GM12878 (cell line): ENCODE results near the gene GRK2. TPM values are rescaled to one million over a fixed set of nuclear protein-coding genes. Genes with fewer than 3 reads are reported as not detected.

Source experiments
- ATAC-seq: fragments of 200-7000 bp; cut with Tn5 transposase; 3 replicates; pipeline ENCODE4 v1.9.1; 2020; ENCODE audit warnings: mild to moderate bottlenecking, moderate library complexity
- BruUV-seq: library from RNA; stranded (reverse); fragments of 400-500 nt; replicated peaks from 2 replicates; lab custom pipeline; 2021; lab: Mats Ljungman, UMichigan
- CTCF ChIA-PET: fragments of 300-600 bp; sonication (Branson Sonifier 250); formaldehyde crosslinking; extraction: SDS; loops from one replicate; lab custom pipeline; 2021; ENCODE audit warnings: inconsistent platforms; lab: Yijun Ruan, JAX
- POLR2A ChIA-PET: fragments of 350-600 bp; formaldehyde crosslinking; extraction: SDS; loops from one replicate; lab custom pipeline; 2021; ENCODE audit warnings: inconsistent platforms; lab: Charles Lee
- RAD21 ChIA-PET: fragments of 300-600 bp; sonication (Branson Sonifier 250); formaldehyde crosslinking; loops from one replicate; lab custom pipeline; 2023; ENCODE audit warnings: antibody characterized with exemption; ENCODE audit not compliant: unreplicated experiment; lab: Charles Lee
- SMC1A ChIA-PET: fragments of 300-600 bp; sonication (Branson Sonifier 250); formaldehyde crosslinking; loops from one replicate; lab custom pipeline; 2023; ENCODE audit not compliant: unreplicated experiment, uncharacterized antibody; lab: Charles Lee
- DNase-seq: peaks from one replicate; pipeline ENCODE4 v3.0.0-alpha.2; 2011; ENCODE audit warnings: low read depth, low spot score
- FAIRE-seq: peaks from 3 replicates; lab custom pipeline; 2011; peaks lifted over from hg19 to GRCh38; lab: Jason Lieb, UNC
- H2AFZ ChIP-seq: 2 replicates; pipeline ENCODE4 v1.6.0; 2011; ENCODE audit warnings: low read depth, low read length, control low read depth; ENCODE audit not compliant: control insufficient read depth
- H3K27ac ChIP-seq: 2 replicates; pipeline ENCODE4 v1.5.1; 2011; ENCODE audit warnings: control low read depth; ENCODE audit not compliant: control insufficient read depth, insufficient read depth
- H3K27me3 ChIP-seq, 2 experiments: replicated peaks in 1 of 2; 2 replicates each; pipeline versions ENCODE4 v1.6.0 to v1.6.1; 2011; ENCODE audit warnings: low read length in 1 of 2; ENCODE audit not compliant: control insufficient read depth in 2 of 2, insufficient read depth in 2 of 2
- H3K36me3 ChIP-seq, 2 experiments: 2 replicates each; pipeline ENCODE4 v1.5.1; 2011; ENCODE audit warnings: low read length in 1 of 2; ENCODE audit not compliant: control insufficient read depth in 2 of 2, insufficient read depth in 2 of 2
- H3K4me1 ChIP-seq: 2 replicates; pipeline ENCODE4 v1.6.1; 2011; ENCODE audit warnings: mild to moderate bottlenecking, low read length, moderate library complexity, mixed read lengths; ENCODE audit not compliant: control insufficient read depth, insufficient read depth
- H3K4me2 ChIP-seq: 2 replicates; pipeline ENCODE4 v1.6.0; 2011; ENCODE audit warnings: control low read depth; ENCODE audit not compliant: control insufficient read depth, insufficient read depth
- H3K4me3 ChIP-seq: fragments of 200-600 bp; sonication (generic); 2 replicates; pipeline ENCODE4 v1.5.1; 2016
- H3K79me2 ChIP-seq: 2 replicates; pipeline ENCODE4 v1.6.0; 2011; ENCODE audit warnings: low read length; ENCODE audit not compliant: control insufficient read depth, insufficient read depth
- H3K9ac ChIP-seq: 2 replicates; pipeline ENCODE4 v1.8.0; 2011; ENCODE audit warnings: low read length, control low read depth, mixed read lengths; ENCODE audit not compliant: control insufficient read depth, insufficient read depth
- H3K9me3 ChIP-seq: replicated peaks from 3 replicates; pipeline ENCODE4 v1.5.1; 2011; ENCODE audit warnings: mild to moderate bottlenecking, low read length; ENCODE audit not compliant: control insufficient read depth, insufficient read depth
- H4K20me1 ChIP-seq: 2 replicates; pipeline ENCODE4 v1.6.0; 2011; ENCODE audit not compliant: control insufficient read depth, insufficient read depth
- GATAD2B ChIP-seq: fragments of 450-650 bp; conservative IDR thresholded peaks from 2 replicates; pipeline ENCODE4 v1.6.1; 2017; ENCODE audit warnings: low read depth, mild to moderate bottlenecking, moderate library complexity
- NRF1 ChIP-seq: conservative IDR thresholded peaks from 2 replicates; pipeline ENCODE4 v1.6.1; 2011; ENCODE audit warnings: mild to moderate bottlenecking, low read depth, low read length, improper control_type of control experiment
- WGBS: methylation state at CpG from one replicate; pipeline ENCODE4 v1.1.6; 2016; ENCODE audit warnings: low lambda C conversion rate; ENCODE audit not compliant: insufficient replicate concordance, insufficient coverage; ENCODE audit errors: missing lambda C conversion rate; 5-methylcytosine and 5-hydroxymethylcytosine counted together
- in situ Hi-C: fragments of 300-500 bp; cut with MboI; formaldehyde crosslinking; loops from 9 replicates; pipeline ENCODE4 v1.14.3; 2018; ENCODE audit warnings: mixed read lengths
- intact Hi-C: fragments of 100-400 bp; cut with micrococcal nuclease; formaldehyde crosslinking; loops from one replicate; pipeline ENCODE4 v1.14.2; 2022; ENCODE audit not compliant: unreplicated experiment
- polyA plus RNA-seq, 11 experiments: library from polyadenylated mRNA; depleted of rRNA in 4 of 11; unstranded in 6 of 11; stranded (reverse) in 5 of 11; fragments of >200 nt; fragmentation: Nextera tagmentation in 4 of 11; fragmentation: Illumina TruSeq in 1 of 11; extraction: Ambion mirVana in 4 of 11; extraction: Trizol in 1 of 11; gene quantifications; 1 replicate in 1 of 11; 2 replicates in 10 of 11; pipeline versions ENCODE4 v1.2.1 to v1.2.3, GENCODE V29; 2011 to 2016; ENCODE audit warnings: inconsistent platforms in 2 of 11, missing spikeins in 2 of 11, low read depth in 1 of 11
- total RNA-seq, 4 experiments: library from RNA; depleted of rRNA in 3 of 4; stranded (reverse); fragments of >200 nt in 3 of 4; fragmentation: Illumina TruSeq in 1 of 4; extraction: Trizol in 1 of 4; gene quantifications; 2 replicates each; pipeline versions ENCODE4 v1.2.1 to v1.2.3, GENCODE V29; 2013 to 2021
- TF ChIP-seq, protein P1 (sequence below): IDR thresholded peaks from 2 replicates; pipeline ENCODE4 v1.6.1; 2011; ENCODE audit warnings: borderline replicate concordance, low read depth, mild to moderate bottlenecking, moderate library complexity, low read length; ENCODE audit not compliant: insufficient read depth, poor library complexity, severe bottlenecking
- TF ChIP-seq, protein P2 (sequence below): IDR thresholded peaks from 2 replicates; pipeline ENCODE4 v1.6.1; 2012; ENCODE audit warnings: improper control_type of control experiment, low read depth, low read length; ENCODE audit not compliant: insufficient replicate concordance

GRK2 gene
- total and polyA plus RNA-seq, 10 of the 15 experiments (the other 5 are each of a cell fraction or from before 2014, with no cell fraction given) = 1.0 to 160 (median 66.1) TPM

DNA sequence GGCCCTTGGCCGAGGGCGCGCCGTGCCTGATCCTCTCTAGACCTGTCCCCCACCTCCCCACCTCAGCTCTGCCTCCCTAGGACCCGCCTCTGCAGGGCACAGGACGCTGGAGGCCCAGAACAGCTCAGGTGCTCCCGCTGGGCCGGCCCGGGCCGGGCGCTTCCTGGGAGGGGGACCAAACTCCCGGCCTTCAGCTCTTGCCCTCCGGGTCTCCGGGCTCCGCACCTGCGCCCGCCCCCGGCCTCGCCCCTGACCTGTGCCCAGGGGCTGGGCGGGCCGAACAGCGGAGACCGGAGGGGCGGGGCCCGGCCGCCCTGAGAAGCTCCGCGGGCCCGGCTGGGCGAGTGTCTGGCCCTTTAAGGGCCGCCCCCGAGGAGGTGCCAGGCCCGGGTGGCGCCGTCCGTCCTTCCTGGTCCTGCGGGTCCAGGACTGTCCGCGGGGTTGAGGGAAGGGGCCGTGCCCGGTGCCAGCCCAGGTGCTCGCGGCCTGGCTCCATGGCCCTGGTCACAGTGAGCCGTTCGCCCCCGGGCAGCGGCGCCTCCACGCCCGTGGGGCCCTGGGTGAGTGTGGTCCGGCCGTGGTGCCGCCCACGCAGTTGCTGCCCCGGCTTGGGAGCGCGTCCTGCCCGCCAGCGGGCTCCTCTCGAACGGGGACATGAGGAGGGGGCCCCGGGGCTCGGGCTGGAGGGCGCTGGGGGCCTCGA is 37.0 kb downstream of the GRK2 start, which contains the start of gene SSH3:
SSH3 (plus strand) TSS at position 399 of the 703 bp plus-strand sequence; CDS start at position 495, 96 bp downstream.
- in situ Hi-C loops = no loop called here
- WGBS = 33% methylated on average over 33 of the region's 65 CpGs
- H3K4me2 ChIP-seq = no peak within 1 kb of the TSS
- no peak within 1 kb of the TSS for H3K27ac ChIP-seq
- SMC1A ChIA-PET = no interaction called here
- TF ChIP-seq, protein P1, sequence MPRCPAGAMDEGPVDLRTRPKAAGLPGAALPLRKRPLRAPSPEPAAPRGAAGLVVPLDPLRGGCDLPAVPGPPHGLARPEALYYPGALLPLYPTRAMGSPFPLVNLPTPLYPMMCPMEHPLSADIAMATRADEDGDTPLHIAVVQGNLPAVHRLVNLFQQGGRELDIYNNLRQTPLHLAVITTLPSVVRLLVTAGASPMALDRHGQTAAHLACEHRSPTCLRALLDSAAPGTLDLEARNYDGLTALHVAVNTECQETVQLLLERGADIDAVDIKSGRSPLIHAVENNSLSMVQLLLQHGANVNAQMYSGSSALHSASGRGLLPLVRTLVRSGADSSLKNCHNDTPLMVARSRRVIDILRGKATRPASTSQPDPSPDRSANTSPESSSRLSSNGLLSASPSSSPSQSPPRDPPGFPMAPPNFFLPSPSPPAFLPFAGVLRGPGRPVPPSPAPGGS = peak; percentile 3
- TF ChIP-seq NRF1 (no peak), GATAD2B (0 out of 2 replicates have a peak, but pooled peaks have one; percentile 52)
- TF ChIP-seq, protein P2, sequence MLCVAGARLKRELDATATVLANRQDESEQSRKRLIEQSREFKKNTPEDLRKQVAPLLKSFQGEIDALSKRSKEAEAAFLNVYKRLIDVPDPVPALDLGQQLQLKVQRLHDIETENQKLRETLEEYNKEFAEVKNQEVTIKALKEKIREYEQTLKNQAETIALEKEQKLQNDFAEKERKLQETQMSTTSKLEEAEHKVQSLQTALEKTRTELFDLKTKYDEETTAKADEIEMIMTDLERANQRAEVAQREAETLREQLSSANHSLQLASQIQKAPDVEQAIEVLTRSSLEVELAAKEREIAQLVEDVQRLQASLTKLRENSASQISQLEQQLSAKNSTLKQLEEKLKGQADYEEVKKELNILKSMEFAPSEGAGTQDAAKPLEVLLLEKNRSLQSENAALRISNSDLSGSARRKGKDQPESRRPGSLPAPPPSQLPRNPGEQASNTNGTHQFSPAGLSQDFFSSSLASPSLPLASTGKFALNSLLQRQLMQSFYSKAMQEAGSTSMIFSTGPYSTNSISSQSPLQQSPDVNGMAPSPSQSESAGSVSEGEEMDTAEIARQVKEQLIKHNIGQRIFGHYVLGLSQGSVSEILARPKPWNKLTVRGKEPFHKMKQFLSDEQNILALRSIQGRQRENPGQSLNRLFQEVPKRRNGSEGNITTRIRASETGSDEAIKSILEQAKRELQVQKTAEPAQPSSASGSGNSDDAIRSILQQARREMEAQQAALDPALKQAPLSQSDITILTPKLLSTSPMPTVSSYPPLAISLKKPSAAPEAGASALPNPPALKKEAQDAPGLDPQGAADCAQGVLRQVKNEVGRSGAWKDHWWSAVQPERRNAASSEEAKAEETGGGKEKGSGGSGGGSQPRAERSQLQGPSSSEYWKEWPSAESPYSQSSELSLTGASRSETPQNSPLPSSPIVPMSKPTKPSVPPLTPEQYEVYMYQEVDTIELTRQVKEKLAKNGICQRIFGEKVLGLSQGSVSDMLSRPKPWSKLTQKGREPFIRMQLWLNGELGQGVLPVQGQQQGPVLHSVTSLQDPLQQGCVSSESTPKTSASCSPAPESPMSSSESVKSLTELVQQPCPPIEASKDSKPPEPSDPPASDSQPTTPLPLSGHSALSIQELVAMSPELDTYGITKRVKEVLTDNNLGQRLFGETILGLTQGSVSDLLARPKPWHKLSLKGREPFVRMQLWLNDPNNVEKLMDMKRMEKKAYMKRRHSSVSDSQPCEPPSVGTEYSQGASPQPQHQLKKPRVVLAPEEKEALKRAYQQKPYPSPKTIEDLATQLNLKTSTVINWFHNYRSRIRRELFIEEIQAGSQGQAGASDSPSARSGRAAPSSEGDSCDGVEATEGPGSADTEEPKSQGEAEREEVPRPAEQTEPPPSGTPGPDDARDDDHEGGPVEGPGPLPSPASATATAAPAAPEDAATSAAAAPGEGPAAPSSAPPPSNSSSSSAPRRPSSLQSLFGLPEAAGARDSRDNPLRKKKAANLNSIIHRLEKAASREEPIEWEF = no peak
- H3K9ac ChIP-seq = no peak within 1 kb of the TSS
- BruUV-seq = no TSS peak
- FAIRE-seq (no peak), ATAC-seq (peak; percentile 85), DNase-seq (no peak)
- H3K27me3 ChIP-seq = no peaks in the 10 kb centered on the region
- POLR2A ChIA-PET = no interaction called here
- H3K4me1 ChIP-seq = no peaks in the 10 kb centered on the region
- RAD21 ChIA-PET = no interaction called here
- H3K9me3 ChIP-seq = no peaks in the 10 kb centered on the region
- H3K36me3 ChIP-seq = peaks cover 0 to 22% of the 10 kb centered on the region in 2 experiments; a peak in 2 of 4 replicates
- CTCF ChIA-PET = interaction anchor here (0.6 to 1.2 kb wide), 3 partner anchors 13 to 221 kb away, joined by 3 to 8 read pairs (median 3); no protein-coding TSS in a partner anchor
- no peak within 1 kb of the TSS for H2AFZ ChIP-seq
- intact Hi-C loops = no loop called here
- H4K20me1 ChIP-seq = no peaks in the 10 kb centered on the region
- no peaks in the 10 kb centered on the region for H3K79me2 ChIP-seq
- no peak within 1 kb of the TSS for H3K4me3 ChIP-seq
